SU-DHL-6 (cell line): ENCODE results near the gene P3H2.

Source experiments
- H2AFZ ChIP-seq: fragments of 200-600 bp; sonication (generic); 2 replicates; pipeline ENCODE4 v1.6.1; 2014; ENCODE audit warnings: low read depth, mild to moderate bottlenecking, moderate library complexity, mixed read lengths, antibody characterized with exemption, low read length; ENCODE audit not compliant: severe bottlenecking
- H3F3A ChIP-seq: fragments of 200-600 bp; shearing (Covaris generic); 2 replicates; pipeline ENCODE4 v1.6.0; 2016; ENCODE audit warnings: antibody characterized with exemption, mild to moderate bottlenecking; ENCODE audit not compliant: insufficient read depth
- H3K27ac ChIP-seq: fragments of 200-600 bp; sonication (generic); 2 replicates; pipeline ENCODE4 v1.5.1; 2016; ENCODE audit warnings: low read depth, mild to moderate bottlenecking, low read length, moderate library complexity, mixed read lengths
- H3K27me3 ChIP-seq: fragments of 200-600 bp; sonication (generic), shearing (Covaris generic); 2 replicates; pipeline ENCODE4 v1.6.0; 2014; ENCODE audit warnings: mild to moderate bottlenecking, low read length
- H3K36me3 ChIP-seq: fragments of 200-600 bp; sonication (generic); 2 replicates; pipeline ENCODE4 v1.6.1; 2014; ENCODE audit warnings: mild to moderate bottlenecking, low read length, mixed read lengths
- H3K4me2 ChIP-seq: fragments of 300-600, 200-600 bp; shearing (Covaris generic), sonication (generic); 2 replicates; pipeline ENCODE4 v1.6.0; 2014; ENCODE audit warnings: low read length, low read depth, mild to moderate bottlenecking; ENCODE audit not compliant: poor library complexity, severe bottlenecking
- H3K4me3 ChIP-seq: fragments of 200-600 bp; sonication (generic); 2 replicates; pipeline ENCODE4 v1.5.1; 2014; ENCODE audit warnings: antibody characterized with exemption, low read length, mild to moderate bottlenecking, mixed read lengths; ENCODE audit not compliant: insufficient read depth, poor library complexity, severe bottlenecking
- H3K79me2 ChIP-seq: fragments of 200-600 bp; sonication (generic); 2 replicates; pipeline ENCODE4 v1.6.1; 2014; ENCODE audit warnings: mild to moderate bottlenecking, low read length, moderate library complexity; ENCODE audit not compliant: insufficient read depth
- H3K9ac ChIP-seq: fragments of 200-600 bp; sonication (generic); 2 replicates; pipeline ENCODE4 v1.7.0; 2014; ENCODE audit warnings: mild to moderate bottlenecking, low read length
- H3K9me2 ChIP-seq: fragments of 200-600 bp; sonication (generic); replicated peaks from 2 replicates; pipeline ENCODE4 v1.6.1; 2014; ENCODE audit warnings: low read length; ENCODE audit not compliant: insufficient read depth
- H3K9me3 ChIP-seq: fragments of 200-600 bp; sonication (generic); 2 replicates; pipeline ENCODE4 v1.6.1; 2014; ENCODE audit warnings: low read length, mixed read lengths; ENCODE audit not compliant: insufficient read depth
- H4K20me1 ChIP-seq: fragments of 200-600 bp; sonication (generic); 2 replicates; pipeline ENCODE4 v1.6.1; 2014; ENCODE audit warnings: low read depth, mild to moderate bottlenecking, antibody characterized with exemption, low read length, moderate library complexity, mixed read lengths
- EZH2phosphoT487 ChIP-seq: fragments of 200-600 bp; sonication (generic), shearing (Covaris generic); conservative IDR thresholded peaks from 2 replicates; pipeline ENCODE4 v1.6.1; 2018; ENCODE audit warnings: mild to moderate bottlenecking, antibody characterized with exemption, low read length, moderate library complexity, mixed read lengths
- TF ChIP-seq, protein P1 (sequence below): fragments of 200-600 bp; sonication (generic); IDR thresholded peaks from one replicate; pipeline ENCODE4 v1.5.1; 2017; ENCODE audit warnings: antibody characterized with exemption, mild to moderate bottlenecking, low read length, moderate library complexity; ENCODE audit not compliant: insufficient read depth, poor library complexity, severe bottlenecking

P3H2 gene

DNA sequence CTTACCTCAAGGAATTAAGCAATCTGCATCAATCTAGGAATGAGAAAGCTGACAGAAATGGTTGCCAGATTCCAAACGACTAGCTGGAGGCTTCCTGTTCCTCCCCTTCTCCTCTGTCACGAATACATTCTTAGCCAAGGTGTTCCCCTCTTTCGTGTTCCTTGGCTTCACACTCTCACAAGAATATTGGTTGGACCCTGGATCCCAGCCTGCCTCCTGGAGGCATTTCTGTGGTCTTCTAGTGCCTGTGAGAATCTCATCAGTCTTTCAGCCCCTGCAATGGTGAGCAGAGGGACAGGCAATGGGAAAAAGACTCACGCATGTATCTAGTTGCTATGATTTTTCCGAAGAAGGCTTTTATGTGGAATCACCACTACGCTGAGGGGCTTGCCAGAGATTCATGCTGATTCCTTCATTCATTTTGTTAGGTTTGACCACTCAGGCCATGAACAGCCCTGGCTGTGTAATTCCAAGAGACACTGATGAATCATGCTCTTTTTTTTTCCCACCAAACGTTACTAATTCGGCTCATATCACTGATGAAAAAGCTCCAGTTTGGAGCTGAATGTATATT is 1.6 kb upstream of the P3H2 start:
- Histone ChIP-seq H3K4me3 (no peak overlapping the region), H3K36me3 (no peaks in the 10 kb centered on the region), H3K27ac (no peak overlapping the region), H2AFZ (no peak overlapping the region), H3K9me3 (no peaks in the 10 kb centered on the region), H3K79me2 (no peaks in the 10 kb centered on the region), H3K27me3 (no peaks in the 10 kb centered on the region), H3K4me2 (no peak overlapping the region), H3K9me2 (no peaks in the 10 kb centered on the region), H3K9ac (no peak overlapping the region), H3F3A (no peaks in the 10 kb centered on the region), H4K20me1 (no peaks in the 10 kb centered on the region)
- TF ChIP-seq, protein P1, sequence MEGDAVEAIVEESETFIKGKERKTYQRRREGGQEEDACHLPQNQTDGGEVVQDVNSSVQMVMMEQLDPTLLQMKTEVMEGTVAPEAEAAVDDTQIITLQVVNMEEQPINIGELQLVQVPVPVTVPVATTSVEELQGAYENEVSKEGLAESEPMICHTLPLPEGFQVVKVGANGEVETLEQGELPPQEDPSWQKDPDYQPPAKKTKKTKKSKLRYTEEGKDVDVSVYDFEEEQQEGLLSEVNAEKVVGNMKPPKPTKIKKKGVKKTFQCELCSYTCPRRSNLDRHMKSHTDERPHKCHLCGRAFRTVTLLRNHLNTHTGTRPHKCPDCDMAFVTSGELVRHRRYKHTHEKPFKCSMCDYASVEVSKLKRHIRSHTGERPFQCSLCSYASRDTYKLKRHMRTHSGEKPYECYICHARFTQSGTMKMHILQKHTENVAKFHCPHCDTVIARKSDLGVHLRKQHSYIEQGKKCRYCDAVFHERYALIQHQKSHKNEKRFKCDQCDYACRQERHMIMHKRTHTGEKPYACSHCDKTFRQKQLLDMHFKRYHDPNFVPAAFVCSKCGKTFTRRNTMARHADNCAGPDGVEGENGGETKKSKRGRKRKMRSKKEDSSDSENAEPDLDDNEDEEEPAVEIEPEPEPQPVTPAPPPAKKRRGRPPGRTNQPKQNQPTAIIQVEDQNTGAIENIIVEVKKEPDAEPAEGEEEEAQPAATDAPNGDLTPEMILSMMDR: no peak
- TF ChIP-seq EZH2phosphoT487: no peak

DNA sequence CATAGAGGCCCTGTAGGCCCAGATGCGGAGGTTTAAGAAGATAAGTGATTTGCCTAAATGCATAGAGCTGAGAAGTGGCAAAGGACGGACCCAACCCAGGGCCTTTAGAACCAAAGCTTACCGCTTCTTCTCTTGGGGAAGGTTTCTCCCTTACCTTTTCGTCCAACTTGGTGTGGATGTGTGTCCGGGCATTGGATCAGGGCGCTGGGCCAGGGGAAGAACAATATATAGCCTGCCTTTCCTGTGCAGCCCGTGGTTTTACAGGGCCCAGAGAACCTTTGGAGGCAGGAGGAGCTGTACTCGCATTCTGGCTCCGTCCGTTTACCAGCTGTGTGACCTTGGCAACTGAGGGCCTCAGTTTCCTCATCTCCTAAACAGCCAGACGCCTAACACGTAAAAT is 686 bp upstream of the P3H2 start:
- H2AFZ ChIP-seq: no peak overlapping the region
- no peak overlapping the region for H3K27ac ChIP-seq

DNA sequence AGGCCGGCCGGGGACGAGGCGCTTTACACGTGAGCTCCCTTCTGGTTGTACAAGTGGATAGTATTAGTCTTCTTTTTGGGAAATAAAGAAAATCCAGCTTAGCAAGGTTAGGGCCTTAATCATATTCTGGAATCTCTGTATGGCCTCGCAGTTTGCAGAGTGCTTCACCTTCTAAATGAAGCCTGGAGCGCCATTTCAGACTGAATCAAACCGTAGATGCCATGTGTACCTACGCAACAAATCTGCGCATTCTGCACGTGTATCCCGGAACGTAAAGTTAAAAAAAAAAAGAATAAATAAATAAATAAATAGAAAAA is 322 bp upstream of the P3H2 start:
- no peaks in the 10 kb centered on the region for H3K9me2 ChIP-seq
- H3K27me3 ChIP-seq: no peaks in the 10 kb centered on the region
- no peak overlapping the region for H2AFZ ChIP-seq
- no peaks in the 10 kb centered on the region for H4K20me1 ChIP-seq
- H3K79me2 ChIP-seq: no peaks in the 10 kb centered on the region
- no peaks in the 10 kb centered on the region for H3K36me3 ChIP-seq
- H3K9ac ChIP-seq: no peak overlapping the region
- no peak overlapping the region for H3K27ac ChIP-seq
- no peaks in the 10 kb centered on the region for H3F3A ChIP-seq
- H3K9me3 ChIP-seq: no peaks in the 10 kb centered on the region
- TF ChIP-seq, protein P1: no peak
- no peak for TF ChIP-seq EZH2phosphoT487
- no peak overlapping the region for H3K4me3 ChIP-seq
- H3K4me2 ChIP-seq: no peak overlapping the region

More for the DNA sequence above, 686 bp upstream of the P3H2 start:
- Histone ChIP-seq H3K9me2 (no peaks in the 10 kb centered on the region), H3K4me3 (no peak overlapping the region), H3K9ac (no peak overlapping the region), H3F3A (no peaks in the 10 kb centered on the region), H3K36me3 (no peaks in the 10 kb centered on the region), H3K9me3 (no peaks in the 10 kb centered on the region), H3K27me3 (no peaks in the 10 kb centered on the region), H3K79me2 (no peaks in the 10 kb centered on the region), H3K4me2 (no peak overlapping the region), H4K20me1 (no peaks in the 10 kb centered on the region)
- TF ChIP-seq EZH2phosphoT487: no peak
- TF ChIP-seq, protein P1: no peak
